PFSK-1 (cell line): ENCODE results near the gene ITGAL.

Experiments
- FOXP2 ChIP-seq: optimal IDR thresholded peaks from 2 replicates; pipeline ENCODE3; 2011; ENCODE audit warnings: borderline replicate concordance, control low read depth, inconsistent platforms; ENCODE audit not compliant: insufficient read depth; ENCODE audit errors: extremely low read length, extremely low read depth
- POLR2AphosphoS5 ChIP-seq: IDR thresholded peaks from 2 replicates; pipeline ENCODE4 v1.6.1; 2012; ENCODE audit warnings: low read depth, mild to moderate bottlenecking, control low read depth, low read length, moderate library complexity
- SIN3A ChIP-seq: IDR thresholded peaks from 2 replicates; pipeline ENCODE4 v1.6.1; 2012; ENCODE audit warnings: mild to moderate bottlenecking, low read length, moderate library complexity, borderline replicate concordance; ENCODE audit not compliant: insufficient read depth
- TAF1 ChIP-seq: IDR thresholded peaks from 2 replicates; pipeline ENCODE4 v1.6.1; 2012; ENCODE audit warnings: low read length, control low read depth, borderline replicate concordance; ENCODE audit not compliant: insufficient read depth
- TF ChIP-seq, protein P1 (sequence below), 2 experiments: IDR thresholded peaks; 2 replicates each; pipeline versions ENCODE4 v1.6.1 to v1.8.0; 2011 to 2012; ENCODE audit warnings: low read depth in 2 of 2, low read length in 2 of 2, control low read depth in 1 of 2, inconsistent platforms in 1 of 2, mild to moderate bottlenecking in 1 of 2, moderate library complexity in 1 of 2; ENCODE audit not compliant: insufficient read depth in 1 of 2

DNA sequence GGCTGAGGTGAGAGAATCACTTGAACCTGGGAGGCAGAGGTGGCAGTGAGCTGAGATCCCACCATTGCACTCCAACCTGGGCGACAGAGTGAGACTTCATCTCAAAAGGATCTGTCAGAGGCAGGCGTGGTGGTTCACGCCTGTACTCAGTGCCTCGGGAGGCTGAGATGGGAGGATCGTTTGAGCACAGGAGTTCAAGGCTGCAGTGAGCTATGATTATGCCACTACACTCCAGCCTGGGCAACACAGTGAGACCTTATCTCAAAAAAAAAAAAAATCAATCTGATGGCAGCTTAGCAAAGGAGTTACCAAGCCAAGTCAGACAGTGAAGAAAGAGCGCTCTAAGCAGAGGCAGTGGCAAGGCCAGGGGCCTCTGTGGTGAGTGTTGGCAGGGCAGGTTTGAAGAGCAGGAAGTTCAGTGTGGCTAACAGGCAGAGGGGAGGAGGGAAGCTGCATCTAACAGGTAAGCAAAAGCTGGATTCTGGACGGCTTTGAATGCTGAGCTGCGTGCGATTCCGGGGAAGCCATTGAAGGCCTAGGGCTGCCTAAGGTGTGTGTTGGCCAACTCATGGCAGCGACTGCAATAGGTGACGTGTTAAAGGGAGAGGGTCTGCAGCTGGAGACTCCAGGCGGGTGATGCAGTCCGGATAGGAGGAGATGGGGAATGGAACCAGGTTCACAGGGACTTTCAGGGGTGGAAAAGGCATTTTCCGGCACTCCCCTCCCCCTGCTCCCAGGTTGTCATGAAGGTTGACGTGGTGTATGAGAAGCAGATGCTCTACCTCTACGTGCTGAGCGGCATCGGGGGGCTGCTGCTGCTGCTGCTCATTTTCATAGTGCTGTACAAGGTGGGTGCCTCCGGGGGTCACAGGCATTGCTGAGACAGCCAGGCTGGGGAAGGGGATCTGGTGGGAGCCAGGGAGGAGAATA is 46.8 kb downstream of the ITGAL start:
- TF ChIP-seq POLR2AphosphoS5 (no peak), TAF1 (no peak), SIN3A (no peak), FOXP2 (no peak)
- TF ChIP-seq, protein P1, sequence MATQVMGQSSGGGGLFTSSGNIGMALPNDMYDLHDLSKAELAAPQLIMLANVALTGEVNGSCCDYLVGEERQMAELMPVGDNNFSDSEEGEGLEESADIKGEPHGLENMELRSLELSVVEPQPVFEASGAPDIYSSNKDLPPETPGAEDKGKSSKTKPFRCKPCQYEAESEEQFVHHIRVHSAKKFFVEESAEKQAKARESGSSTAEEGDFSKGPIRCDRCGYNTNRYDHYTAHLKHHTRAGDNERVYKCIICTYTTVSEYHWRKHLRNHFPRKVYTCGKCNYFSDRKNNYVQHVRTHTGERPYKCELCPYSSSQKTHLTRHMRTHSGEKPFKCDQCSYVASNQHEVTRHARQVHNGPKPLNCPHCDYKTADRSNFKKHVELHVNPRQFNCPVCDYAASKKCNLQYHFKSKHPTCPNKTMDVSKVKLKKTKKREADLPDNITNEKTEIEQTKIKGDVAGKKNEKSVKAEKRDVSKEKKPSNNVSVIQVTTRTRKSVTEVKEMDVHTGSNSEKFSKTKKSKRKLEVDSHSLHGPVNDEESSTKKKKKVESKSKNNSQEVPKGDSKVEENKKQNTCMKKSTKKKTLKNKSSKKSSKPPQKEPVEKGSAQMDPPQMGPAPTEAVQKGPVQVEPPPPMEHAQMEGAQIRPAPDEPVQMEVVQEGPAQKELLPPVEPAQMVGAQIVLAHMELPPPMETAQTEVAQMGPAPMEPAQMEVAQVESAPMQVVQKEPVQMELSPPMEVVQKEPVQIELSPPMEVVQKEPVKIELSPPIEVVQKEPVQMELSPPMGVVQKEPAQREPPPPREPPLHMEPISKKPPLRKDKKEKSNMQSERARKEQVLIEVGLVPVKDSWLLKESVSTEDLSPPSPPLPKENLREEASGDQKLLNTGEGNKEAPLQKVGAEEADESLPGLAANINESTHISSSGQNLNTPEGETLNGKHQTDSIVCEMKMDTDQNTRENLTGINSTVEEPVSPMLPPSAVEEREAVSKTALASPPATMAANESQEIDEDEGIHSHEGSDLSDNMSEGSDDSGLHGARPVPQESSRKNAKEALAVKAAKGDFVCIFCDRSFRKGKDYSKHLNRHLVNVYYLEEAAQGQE (IDR thresholded peaks at IDR 0.05; ENCODE audit: insufficient read depth in 1 of 2, low read depth in 2 of 2, low read length in 2 of 2): no peak
